GM19023 (cell line): ENCODE data around the gene RBM15.

Experiments
- ATAC-seq: cut with Tn5 transposase; IDR thresholded peaks from one replicate; pipeline ENCODE4 v1.9.1; 2021; ENCODE audit warnings: mild to moderate bottlenecking, moderate library complexity; ENCODE audit not compliant: unreplicated experiment

RBM15 gene

GRCh38 chr1:110338886-110339406 lies at the start of gene RBM15:
RBM15 (plus strand) TSS chr1:110339377; CDS start chr1:110339406, 29 bp downstream.
- peak; percentile 72 for ATAC-seq

- no peak for ATAC-seq
These were observed 47.7 kb upstream of the RBM15 start for GRCh38 chr1:110291241-110292030.

- ATAC-seq: no peak
These were observed 47.0 kb upstream of the RBM15 start for GRCh38 chr1:110292031-110292741.

- no peak for ATAC-seq
These were observed 45.5 kb upstream of the RBM15 start for GRCh38 chr1:110293601-110294104.

GRCh38 chr1:110294308-110294707 lies 44.9 kb upstream of the RBM15 start:
- ATAC-seq: no peak

GRCh38 chr1:110298991-110299390 lies 40.2 kb upstream of the RBM15 start:
- no peak for ATAC-seq

GRCh38 chr1:110300412-110301085 lies 38.6 kb upstream of the RBM15 start:
- ATAC-seq: no peak

GRCh38 chr1:110302836-110303235 lies 36.3 kb upstream of the RBM15 start:
- no peak for ATAC-seq

GRCh38 chr1:110305900-110306420 lies 33.2 kb upstream of the RBM15 start:
- ATAC-seq: no peak

- no peak for ATAC-seq
These were observed 31.8 kb upstream of the RBM15 start for GRCh38 chr1:110307239-110307974.

GRCh38 chr1:110308247-110308646 lies 30.9 kb upstream of the RBM15 start:
- ATAC-seq: no peak

- no peak for ATAC-seq
These were observed 30.0 kb upstream of the RBM15 start for GRCh38 chr1:110309139-110309538.

GRCh38 chr1:110309767-110310166 lies 29.4 kb upstream of the RBM15 start:
- no peak for ATAC-seq

GRCh38 chr1:110310300-110310699 lies 28.9 kb upstream of the RBM15 start:
- ATAC-seq: no peak

- no peak for ATAC-seq
These were observed 26.7 kb upstream of the RBM15 start for GRCh38 chr1:110312188-110313121.

- ATAC-seq: no peak
These were observed 22.4 kb upstream of the RBM15 start for GRCh38 chr1:110316735-110317134.

- no peak for ATAC-seq
These were observed 21.1 kb upstream of the RBM15 start for GRCh38 chr1:110318046-110318445.

GRCh38 chr1:110319332-110320167 lies 19.6 kb upstream of the RBM15 start:
- ATAC-seq: no peak
